SK-N-SH treated with all-trans-retinoic acid at 6 μM for 48 hours (cell line): Measurements from ENCODE around the gene ACKR3.

ENCODE experiments used
- ARNTL ChIP-seq: fragments of 450-650 bp; formaldehyde crosslinking; IDR thresholded peaks from 2 replicates; pipeline ENCODE4 v1.5.0; 2020; ENCODE audit warnings: low read depth, mild to moderate bottlenecking, moderate library complexity, borderline replicate concordance
- RARB ChIP-seq: fragments of 250-450 bp; sonication (Bioruptor Pico); IDR thresholded peaks from 2 replicates; pipeline ENCODE4 v1.8.0; 2021; ENCODE audit warnings: mild to moderate bottlenecking, moderate library complexity
- TOX ChIP-seq: fragments of 250-450 bp; sonication (Bioruptor Pico); IDR thresholded peaks from 2 replicates; pipeline ENCODE4 v1.8.0; 2021; ENCODE audit warnings: mild to moderate bottlenecking, moderate library complexity, borderline replicate concordance
- TSHZ2 ChIP-seq: fragments of 250-450 bp; sonication (Bioruptor Pico); IDR thresholded peaks from 2 replicates; pipeline ENCODE4 v1.5.0; 2020; ENCODE audit warnings: mild to moderate bottlenecking, moderate library complexity
- ZFP3 ChIP-seq: fragments of 250-450 bp; sonication (Bioruptor Pico); IDR thresholded peaks from 2 replicates; pipeline ENCODE4 v1.5.0; 2020; ENCODE audit warnings: mild to moderate bottlenecking, moderate library complexity
- ZNF70 ChIP-seq: fragments of 450-650 bp; formaldehyde crosslinking; IDR thresholded peaks from 2 replicates; pipeline ENCODE4 v1.5.0; 2020; ENCODE audit warnings: mild to moderate bottlenecking, moderate library complexity

GRCh38 chr2:236573066-236573929 is 3.7 kb downstream of the ACKR3 start:
- TF ChIP-seq ARNTL (CRISPR knock-in tag) (no peak), TSHZ2 (CRISPR knock-in tag) (no peak), TOX (CRISPR knock-in tag) (no peak), RARB (CRISPR knock-in tag) (no peak), ZNF70 (CRISPR knock-in tag) (no peak), ZFP3 (CRISPR knock-in tag) (no peak)
